ENCODE measurements around the gene KRT81. TPM values are rescaled to one million over a fixed set of nuclear protein-coding genes. Genes with fewer than 3 reads are reported as not detected.

The KRT81 gene
- polyA plus RNA-seq, 1 donor = 0.72 TPM

- 100% methylated on average over 1 of the region's 4 CpGs for WGBS (ENCODE audit: insufficient coverage, low lambda C conversion rate)
- no peaks in the 10 kb centered on the region for H3K4me1 ChIP-seq (ENCODE audit: control insufficient read depth, insufficient read depth, low read length)
- DNase-seq = no peak
These were observed 6.7 kb downstream of the KRT81 start for GRCh38 chr12:52284562-52285171.

DNA sequence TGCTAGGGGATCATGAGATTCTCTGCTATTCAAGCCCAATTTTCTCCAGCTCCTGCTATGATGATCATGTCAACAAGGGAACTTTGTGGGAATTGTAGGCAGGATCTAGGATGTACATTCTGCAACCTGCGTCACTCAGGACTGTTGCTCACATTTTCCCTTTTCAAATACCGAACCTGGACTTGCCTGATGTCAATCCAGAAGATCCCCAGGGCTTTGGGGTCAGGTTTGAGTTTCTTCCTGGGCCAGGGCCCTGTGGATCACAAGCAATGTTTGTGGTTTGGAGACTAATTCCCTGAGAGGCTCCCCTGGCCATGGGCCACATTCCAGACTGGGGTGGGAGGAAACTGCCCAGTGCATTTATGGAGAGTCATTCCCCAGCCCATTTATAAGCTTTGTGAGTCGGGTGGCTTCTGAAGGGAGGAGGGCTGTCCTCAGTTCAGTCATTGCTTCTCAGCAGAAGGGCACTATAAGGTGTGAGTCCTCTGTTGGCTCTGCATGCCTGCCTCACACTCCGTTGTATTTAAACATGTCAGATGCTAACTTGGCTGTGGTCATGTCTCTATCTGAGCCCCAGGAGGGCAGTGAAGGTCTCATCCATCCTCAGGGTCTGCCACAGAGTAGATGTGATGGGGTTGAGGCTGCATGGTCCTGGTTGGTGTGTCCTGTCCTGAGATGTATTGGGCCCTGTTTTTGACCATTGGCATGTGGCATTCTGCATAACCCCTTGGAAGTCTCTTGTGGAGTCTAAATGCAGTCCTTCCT lies 10.4 kb downstream of the KRT81 start:
- no CpG with 5 or more reads among the region's 4 CpGs for WGBS (ENCODE audit: insufficient coverage, low lambda C conversion rate)
- no peak overlapping the region for H3K27ac ChIP-seq (ENCODE audit: low read length)

More at GRCh38 chr12:52284562-52285171, 6.7 kb downstream of the KRT81 start:
- Histone ChIP-seq H3K9me3 (ENCODE audit: control insufficient read depth, low read depth, low read length) (no peaks in the 10 kb centered on the region), H3K27ac (ENCODE audit: low read length) (no peak overlapping the region), H3K4me3 (ENCODE audit: low read length) (no peak overlapping the region), H3K36me3 (ENCODE audit: control insufficient read depth, insufficient read depth, low read length) (no peaks in the 10 kb centered on the region), H3K27me3 (ENCODE audit: control insufficient read depth, insufficient read depth, low read length) (no peaks in the 10 kb centered on the region)

GRCh38 chr12:52280319-52280795 lies 11.0 kb downstream of the KRT81 start:
- no CpG with 5 or more reads among the region's 3 CpGs for WGBS (ENCODE audit: insufficient coverage, low lambda C conversion rate)
- DNase-seq = no peak

More for the DNA sequence above, 10.4 kb downstream of the KRT81 start:
- H3K36me3 ChIP-seq (ENCODE audit: control insufficient read depth, insufficient read depth, low read length) = no peaks in the 10 kb centered on the region
- H3K27me3 ChIP-seq (ENCODE audit: control insufficient read depth, insufficient read depth, low read length) = peaks cover 7% of the 10 kb centered on the region
- H3K9me3 ChIP-seq (ENCODE audit: control insufficient read depth, low read depth, low read length) = no peaks in the 10 kb centered on the region
- peak in 1 of 2 donors; percentile 18 for DNase-seq
- no peak overlapping the region for H3K4me3 ChIP-seq (ENCODE audit: low read length)
- peaks cover 4% of the 10 kb centered on the region for H3K4me1 ChIP-seq (ENCODE audit: control insufficient read depth, insufficient read depth, low read length)

GRCh38 chr12:52279422-52280318 lies 11.7 kb downstream of the KRT81 start:
- Histone ChIP-seq H3K27ac (ENCODE audit: low read length) (no peak overlapping the region), H3K36me3 (ENCODE audit: control insufficient read depth, insufficient read depth, low read length) (no peaks in the 10 kb centered on the region), H3K4me3 (ENCODE audit: low read length) (no peak overlapping the region), H3K4me1 (ENCODE audit: control insufficient read depth, insufficient read depth, low read length) (peaks cover 4% of the 10 kb centered on the region), H3K9me3 (ENCODE audit: control insufficient read depth, low read depth, low read length) (no peaks in the 10 kb centered on the region), H3K27me3 (ENCODE audit: control insufficient read depth, insufficient read depth, low read length) (peaks cover 7% of the 10 kb centered on the region)
- no peak for DNase-seq
- 100% methylated on average over 1 of the region's 14 CpGs for WGBS (ENCODE audit: insufficient coverage, low lambda C conversion rate)

More at GRCh38 chr12:52280319-52280795, 11.0 kb downstream of the KRT81 start:
- Histone ChIP-seq H3K27me3 (ENCODE audit: control insufficient read depth, insufficient read depth, low read length) (peaks cover 7% of the 10 kb centered on the region), H3K4me3 (ENCODE audit: low read length) (no peak overlapping the region), H3K36me3 (ENCODE audit: control insufficient read depth, insufficient read depth, low read length) (no peaks in the 10 kb centered on the region), H3K27ac (ENCODE audit: low read length) (no peak overlapping the region), H3K9me3 (ENCODE audit: control insufficient read depth, low read depth, low read length) (no peaks in the 10 kb centered on the region), H3K4me1 (ENCODE audit: control insufficient read depth, insufficient read depth, low read length) (peaks cover 4% of the 10 kb centered on the region)

- WGBS (ENCODE audit: insufficient coverage, low lambda C conversion rate) = no CpG with 5 or more reads among the region's 32 CpGs
These were observed 12.5 kb downstream of the KRT81 start for GRCh38 chr12:52278575-52279421.

GRCh38 chr12:52277486-52278245 lies 13.7 kb downstream of the KRT81 start:
- peak; percentile 28 to 43 for DNase-seq
- peaks cover 4% of the 10 kb centered on the region for H3K4me1 ChIP-seq (ENCODE audit: control insufficient read depth, insufficient read depth, low read length)
- peaks cover 11% of the 10 kb centered on the region for H3K27me3 ChIP-seq (ENCODE audit: control insufficient read depth, insufficient read depth, low read length)
- no CpG with 5 or more reads among the region's 9 CpGs for WGBS (ENCODE audit: insufficient coverage, low lambda C conversion rate)
- no peak overlapping the region for H3K4me3 ChIP-seq (ENCODE audit: low read length)
- H3K27ac ChIP-seq (ENCODE audit: low read length) = no peak overlapping the region
- H3K36me3 ChIP-seq (ENCODE audit: control insufficient read depth, insufficient read depth, low read length) = no peaks in the 10 kb centered on the region
- H3K9me3 ChIP-seq (ENCODE audit: control insufficient read depth, low read depth, low read length) = no peaks in the 10 kb centered on the region

More at GRCh38 chr12:52278575-52279421, 12.5 kb downstream of the KRT81 start:
- Histone ChIP-seq H3K4me3 (ENCODE audit: low read length) (no peak overlapping the region), H3K27ac (ENCODE audit: low read length) (no peak overlapping the region), H3K36me3 (ENCODE audit: control insufficient read depth, insufficient read depth, low read length) (no peaks in the 10 kb centered on the region), H3K9me3 (ENCODE audit: control insufficient read depth, low read depth, low read length) (no peaks in the 10 kb centered on the region), H3K4me1 (ENCODE audit: control insufficient read depth, insufficient read depth, low read length) (peaks cover 4% of the 10 kb centered on the region), H3K27me3 (ENCODE audit: control insufficient read depth, insufficient read depth, low read length) (peaks cover 11% of the 10 kb centered on the region)
- peak; percentile 49 to 61 for DNase-seq

DNA sequence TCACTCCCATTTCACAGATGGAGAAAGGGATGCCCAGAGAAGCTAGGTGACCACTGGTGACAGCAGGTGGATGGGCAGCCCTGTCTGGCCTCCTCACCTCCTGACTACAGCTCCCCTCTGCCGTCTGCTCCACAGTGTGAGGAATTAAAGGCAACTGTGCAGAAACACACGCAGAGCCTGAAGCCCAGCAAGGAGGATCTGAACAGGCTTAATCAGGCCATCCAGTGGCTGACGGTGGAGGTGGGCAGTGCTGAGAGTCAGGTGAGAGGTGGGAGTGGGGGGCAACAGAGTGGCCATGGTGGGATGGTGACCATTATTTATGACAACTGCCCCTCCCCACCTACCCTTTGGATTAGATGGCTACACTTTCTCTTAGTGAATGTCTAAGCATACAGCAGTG lies 15.6 kb downstream of the KRT81 start:
- no peak for DNase-seq
- Histone ChIP-seq H3K36me3 (ENCODE audit: control insufficient read depth, insufficient read depth, low read length) (no peaks in the 10 kb centered on the region), H3K27ac (ENCODE audit: low read length) (no peak overlapping the region), H3K4me3 (ENCODE audit: low read length) (no peak overlapping the region), H3K9me3 (ENCODE audit: control insufficient read depth, low read depth, low read length) (no peaks in the 10 kb centered on the region), H3K27me3 (ENCODE audit: control insufficient read depth, insufficient read depth, low read length) (peaks cover 16% of the 10 kb centered on the region), H3K4me1 (ENCODE audit: control insufficient read depth, insufficient read depth, low read length) (peaks cover 4% of the 10 kb centered on the region)
- no CpG with 5 or more reads among the region's 3 CpGs for WGBS (ENCODE audit: insufficient coverage, low lambda C conversion rate)

- Histone ChIP-seq H3K4me1 (ENCODE audit: control insufficient read depth, insufficient read depth, low read length) (peaks cover 4% of the 10 kb centered on the region), H3K9me3 (ENCODE audit: control insufficient read depth, low read depth, low read length) (no peaks in the 10 kb centered on the region), H3K27ac (ENCODE audit: low read length) (no peak within 1 kb of the TSS), H3K4me3 (ENCODE audit: low read length) (no peak within 1 kb of the TSS), H3K36me3 (ENCODE audit: control insufficient read depth, insufficient read depth, low read length) (no peaks in the 10 kb centered on the region), H3K27me3 (ENCODE audit: control insufficient read depth, insufficient read depth, low read length) (peaks cover 17% of the 10 kb centered on the region)
- no CpG with 5 or more reads among the region's 3 CpGs for WGBS (ENCODE audit: insufficient coverage, low lambda C conversion rate)
- no peak for DNase-seq
These were observed 16.7 kb downstream of the KRT81 start, which contains the start of gene KRT86 for GRCh38 chr12:52274521-52275120. Gene KRT86, plus strand, starts transcription at chr12:52274645. Its CDS starts 27,272 bp downstream, at chr12:52301917.

DNA sequence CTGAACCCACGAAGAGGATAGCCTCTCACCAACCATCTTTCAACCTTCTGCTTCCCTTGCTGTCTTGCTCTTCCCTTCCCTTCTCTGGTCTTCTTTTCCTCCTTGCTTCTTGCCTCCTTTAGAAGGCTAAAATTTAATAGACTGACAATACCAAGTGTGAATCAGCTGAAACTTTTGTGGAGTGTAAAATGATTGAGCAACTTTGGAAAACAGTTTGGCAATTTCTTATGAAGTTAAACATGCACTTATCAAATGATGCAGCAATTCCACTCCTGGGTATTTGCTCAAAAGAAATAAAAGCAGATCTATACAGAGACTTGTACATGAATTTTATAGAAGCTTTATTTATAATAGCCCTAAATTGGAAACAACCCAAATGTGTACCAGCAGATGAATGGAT lies 20.2 kb downstream of the KRT81 start:
- no peak for DNase-seq
- no peaks in the 10 kb centered on the region for H3K4me1 ChIP-seq (ENCODE audit: control insufficient read depth, insufficient read depth, low read length)
- no CpG with 5 or more reads among the region's 1 CpG for WGBS (ENCODE audit: insufficient coverage, low lambda C conversion rate)
- H3K4me3 ChIP-seq (ENCODE audit: low read length) = no peak overlapping the region
- no peaks in the 10 kb centered on the region for H3K36me3 ChIP-seq (ENCODE audit: control insufficient read depth, insufficient read depth, low read length)
- H3K27ac ChIP-seq (ENCODE audit: low read length) = no peak overlapping the region
- H3K27me3 ChIP-seq (ENCODE audit: control insufficient read depth, insufficient read depth, low read length) = peaks cover 11% of the 10 kb centered on the region
- no peaks in the 10 kb centered on the region for H3K9me3 ChIP-seq (ENCODE audit: control insufficient read depth, low read depth, low read length)
